Amygdala (tissue), 56 donors: ENCODE results near the gene DPH7.
"Not testable (repeated sequence)": the region's sequence is repeated elsewhere in the genome, so short reads cannot be mapped to it uniquely, and the experiment has no call there.

Experiments used
- DNase-seq, 56 donors: peaks; one replicate each; lab custom pipeline; 2025; lab: John Stamatoyannopoulos, UW

The DPH7 gene

DNA sequence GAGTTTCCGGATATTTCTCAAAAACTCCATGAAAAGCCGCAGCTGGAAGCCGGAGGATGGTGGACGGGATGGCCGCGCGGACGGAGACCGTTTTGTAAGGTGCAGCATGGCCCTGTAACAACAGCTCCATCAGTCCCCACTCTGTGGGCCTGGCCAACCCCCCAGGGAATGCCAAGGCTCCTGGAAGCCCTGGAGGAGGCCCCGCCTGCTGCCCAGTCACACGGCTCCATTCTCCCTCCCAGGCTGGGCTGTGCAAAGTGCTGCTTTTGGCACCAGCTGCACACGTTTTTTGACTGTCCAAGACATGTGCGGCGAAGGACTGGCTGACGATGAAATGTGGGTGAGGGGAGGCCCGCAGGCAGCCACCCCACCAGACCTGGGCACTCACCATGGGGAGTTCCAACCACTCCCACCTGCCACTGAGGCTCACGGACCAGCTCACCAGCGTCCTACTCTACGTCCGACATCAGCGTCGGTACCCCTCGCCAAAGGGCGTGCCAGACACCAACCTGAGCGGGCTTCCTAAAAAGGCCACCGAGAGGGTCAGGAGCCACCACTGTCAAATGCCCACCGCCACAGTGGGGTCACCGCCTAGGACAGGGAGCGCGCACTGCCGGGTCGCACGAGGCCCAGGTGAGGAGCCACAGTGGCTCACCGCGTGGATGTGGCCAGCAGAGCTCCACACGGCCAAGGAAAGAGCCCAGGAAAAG, 55.8 kb downstream of the DPH7 start:
- no peak for DNase-seq

GRCh38 chr9:137521405-137521985, 57.2 kb downstream of the DPH7 start:
- DNase-seq = peak in 1 of 56 donors; percentile 17

DNA sequence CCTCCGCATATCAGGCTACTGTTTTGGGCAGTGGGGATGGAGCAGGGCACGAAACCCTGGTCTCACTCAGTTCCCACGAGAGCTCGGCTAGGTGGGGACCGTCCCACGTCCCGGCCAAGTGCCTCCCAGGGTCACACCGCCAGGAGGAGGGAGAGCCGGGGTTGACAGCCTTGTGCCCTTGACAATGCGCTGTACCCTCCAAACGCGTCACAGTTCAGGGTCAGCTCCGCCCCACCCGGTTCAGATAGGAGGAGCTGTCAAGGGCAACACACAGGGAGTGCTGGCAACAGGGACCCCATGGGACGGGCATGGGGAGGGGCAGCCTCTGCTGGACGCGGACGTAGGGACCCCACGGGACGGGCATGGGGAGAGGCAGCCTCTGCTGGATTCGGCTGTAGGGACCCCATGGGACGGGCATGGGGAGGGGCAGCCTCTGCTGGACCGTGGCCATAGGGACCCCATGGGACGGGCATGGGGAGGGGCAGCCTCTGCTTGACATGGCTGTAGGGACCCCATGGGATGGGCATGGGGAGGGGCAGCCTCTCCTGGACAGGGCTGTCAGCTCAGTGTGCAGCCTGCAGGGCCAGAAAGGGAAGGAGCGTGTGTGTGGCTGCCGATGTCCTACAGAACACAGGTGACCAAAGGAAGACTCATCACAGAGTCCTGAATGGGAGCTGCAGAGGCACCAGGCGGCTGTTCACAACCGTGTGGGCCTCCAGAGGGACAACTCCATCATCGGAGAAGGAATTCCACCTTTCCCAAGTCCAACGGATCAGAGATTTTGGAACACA, 57.9 kb downstream of the DPH7 start:
- DNase-seq = no peak

DNA sequence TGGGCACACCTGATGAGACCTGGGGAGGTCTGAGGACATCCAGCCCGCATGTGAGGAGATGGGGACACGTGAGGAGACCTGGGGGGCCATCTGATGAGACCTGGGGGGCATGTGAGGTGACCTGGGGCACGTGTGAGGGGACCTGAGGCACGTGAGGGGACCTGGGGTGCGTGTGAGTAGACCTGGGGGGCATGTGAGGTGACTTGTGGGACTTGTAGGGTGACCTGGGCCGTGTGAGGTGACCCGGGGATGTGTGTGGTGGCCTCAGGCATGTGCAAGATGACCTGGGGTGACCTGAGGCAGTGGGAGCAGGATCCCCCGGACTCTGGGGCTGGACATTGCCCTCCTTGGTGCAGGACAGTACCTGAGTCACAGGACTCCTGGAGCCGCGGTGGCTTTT, 59.2 kb downstream of the DPH7 start:
- DNase-seq = no peak

DNA sequence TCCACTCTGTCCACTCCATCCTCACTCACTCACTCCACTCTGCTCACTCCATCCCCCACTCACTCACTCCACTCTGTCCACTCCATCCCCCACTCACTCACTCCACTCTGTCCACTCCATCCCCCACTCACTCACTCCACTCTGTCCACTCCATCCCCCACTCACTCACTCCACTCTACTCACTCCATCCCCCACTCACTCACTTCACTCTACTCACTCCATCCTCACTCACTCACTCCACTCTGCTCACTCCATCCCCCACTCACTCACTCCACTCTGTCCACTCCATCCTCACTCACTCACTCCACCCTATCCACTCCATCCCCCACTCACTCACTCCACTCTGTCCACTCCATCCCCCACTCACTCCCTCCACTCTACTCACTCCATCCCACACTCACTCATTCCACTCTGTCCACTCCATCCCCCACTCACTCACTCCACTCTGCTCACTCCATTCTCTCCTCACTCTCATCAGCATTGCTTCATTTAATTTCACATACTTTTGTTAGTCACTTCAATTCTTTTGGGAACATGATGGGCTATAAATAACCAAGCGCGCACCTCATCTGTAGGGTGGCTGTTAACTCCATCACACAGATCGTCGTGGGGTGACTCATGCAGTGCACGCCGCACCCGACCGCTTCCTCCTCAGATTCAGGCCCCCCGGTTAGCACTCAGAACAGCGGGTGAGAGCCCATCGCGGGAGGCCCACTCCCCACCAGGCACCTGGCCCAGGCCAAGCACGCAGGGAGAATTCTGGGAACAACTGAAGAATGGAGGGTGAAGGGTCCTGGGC, 59.9 kb downstream of the DPH7 start:
- peak in 1 of 56 donors; percentile 15 for DNase-seq

DNA sequence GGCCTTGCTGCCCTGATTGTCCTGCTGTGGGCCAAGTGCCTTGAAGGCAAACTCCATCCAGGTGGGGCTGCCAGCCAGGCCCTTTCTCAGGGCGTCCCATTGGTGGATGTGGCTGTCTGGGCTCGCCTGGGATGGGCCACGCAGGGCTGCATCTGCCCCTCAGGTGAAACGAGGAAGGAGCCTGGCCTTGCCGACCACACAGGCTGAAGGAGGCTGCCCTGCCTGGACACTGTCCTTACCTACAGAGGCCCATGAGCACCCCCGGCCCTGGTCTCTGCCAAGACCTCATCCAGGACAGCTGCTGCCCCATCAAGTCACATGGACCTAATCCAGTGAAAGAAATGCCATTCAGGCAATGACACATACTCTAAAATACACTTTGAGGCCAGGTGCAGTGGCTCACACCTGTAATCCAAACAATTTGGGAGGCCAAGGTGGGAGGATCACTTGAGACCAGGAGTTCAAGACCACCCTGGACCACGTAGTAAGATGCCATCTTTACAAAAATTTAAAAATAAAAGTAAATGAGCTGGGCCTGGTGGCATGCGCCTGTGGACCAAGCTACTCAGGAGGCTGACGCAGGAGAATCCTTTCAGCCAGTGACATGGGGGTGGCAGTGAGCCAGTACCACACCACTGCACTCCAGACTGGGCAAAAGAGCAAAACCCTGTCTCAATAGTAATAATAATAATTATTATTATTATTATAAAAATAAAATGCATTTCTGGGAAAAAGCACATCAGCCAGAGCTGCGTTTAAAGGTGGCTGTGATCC, 62.4 kb downstream of the DPH7 start:
- DNase-seq = no peak

DNA sequence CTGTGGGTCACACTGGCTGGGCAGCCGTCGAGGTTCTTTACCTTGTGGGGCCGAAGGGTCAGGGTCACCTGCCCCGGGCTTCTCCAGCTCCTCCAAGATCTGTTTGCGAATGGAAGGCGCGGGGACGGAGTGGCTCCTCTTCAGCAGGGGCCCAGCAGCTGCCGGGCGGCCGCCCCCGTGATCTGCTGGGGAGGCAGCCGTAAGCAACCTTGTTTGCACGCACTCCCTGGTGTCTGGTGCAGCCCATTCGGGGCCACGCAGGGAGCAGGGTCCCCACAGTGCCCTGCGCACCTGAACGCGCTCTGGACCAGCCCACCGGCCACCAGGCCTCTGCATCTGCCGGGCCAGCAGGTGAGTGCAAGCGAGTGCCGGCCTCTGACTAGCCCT, 63.4 kb downstream of the DPH7 start:
- no peak for DNase-seq

- DNase-seq = no peak
These were observed 63.9 kb downstream of the DPH7 start for GRCh38 chr9:137514691-137515337.

DNA sequence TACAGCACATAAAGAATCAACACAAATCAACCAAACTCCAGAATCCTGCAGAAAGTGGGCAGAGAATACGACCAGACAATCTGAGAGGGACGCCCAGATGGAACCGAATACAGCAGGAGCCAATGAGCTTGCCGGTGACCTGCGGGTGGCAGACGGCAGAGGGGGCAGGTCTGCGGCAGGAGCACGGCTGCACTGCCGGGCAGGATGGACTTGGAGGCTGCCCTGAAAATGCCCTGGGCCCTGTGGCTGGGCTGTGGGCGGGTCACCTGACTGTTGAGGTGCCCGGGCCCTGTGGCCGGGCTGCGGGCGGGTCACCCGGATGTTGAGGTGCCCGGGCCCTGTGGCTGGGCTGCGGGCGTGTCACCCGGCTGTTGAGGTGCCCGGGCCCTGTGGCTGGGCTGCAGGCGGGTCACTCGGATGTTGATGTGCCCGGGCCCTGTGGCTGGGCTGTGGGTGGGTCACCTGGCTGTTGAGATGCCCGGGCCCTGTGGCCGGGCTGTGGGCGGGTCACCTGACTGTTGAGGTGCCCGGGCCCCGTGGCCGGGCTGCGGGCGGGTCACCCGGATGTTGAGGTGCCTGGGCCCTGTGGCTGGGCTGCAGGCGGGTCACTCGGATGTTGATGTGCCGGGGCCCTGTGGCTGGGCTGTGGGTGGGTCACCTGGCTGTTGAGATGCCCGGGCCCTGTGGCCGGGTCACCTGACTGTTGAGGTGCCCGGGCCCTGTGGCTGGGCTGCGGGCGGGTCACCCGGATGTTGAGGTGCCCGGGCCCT, 64.7 kb downstream of the DPH7 start:
- not testable (repeated sequence) for DNase-seq

- not testable (repeated sequence) for DNase-seq
These were observed 65.6 kb downstream of the DPH7 start for GRCh38 chr9:137513136-137513535.

DNA sequence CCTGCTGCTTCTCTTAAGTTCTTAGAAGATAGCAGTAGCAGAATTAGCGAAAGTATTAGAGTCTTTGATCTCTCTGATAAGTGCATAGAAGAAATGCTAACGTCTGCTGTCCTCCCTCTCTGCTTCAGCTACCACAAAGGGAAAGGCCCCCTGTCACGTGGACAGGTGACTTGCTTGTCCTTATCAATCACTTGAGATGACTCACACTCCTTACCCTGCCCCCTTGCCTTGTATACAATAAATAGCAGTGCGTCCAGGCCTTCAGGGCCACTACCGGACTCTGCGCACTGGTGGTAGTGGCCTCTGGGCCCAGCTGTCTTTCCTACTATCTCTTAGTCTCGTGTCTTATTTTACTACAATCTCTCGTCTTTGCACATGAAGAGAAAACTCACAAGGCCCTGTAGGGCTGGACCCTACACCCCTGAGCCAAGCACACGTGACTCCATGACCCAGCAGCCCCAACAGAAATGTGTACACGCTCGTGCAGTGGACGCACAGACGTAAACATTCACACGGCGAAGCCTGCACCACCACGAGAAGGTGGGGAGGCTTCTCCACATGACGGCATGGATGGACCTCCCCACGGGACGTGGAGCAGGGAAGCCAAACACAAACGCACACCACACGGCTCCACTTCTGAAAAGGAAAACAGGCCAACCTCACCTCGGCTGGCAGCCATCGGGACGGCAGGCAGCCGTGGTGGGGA, 66.8 kb downstream of the DPH7 start:
- no peak for DNase-seq

GRCh38 chr9:137511126-137511525, 67.6 kb downstream of the DPH7 start:
- not testable (repeated sequence) for DNase-seq

GRCh38 chr9:137509198-137509597, 69.5 kb downstream of the DPH7 start:
- DNase-seq = no peak

GRCh38 chr9:137506702-137507171, 72.0 kb downstream of the DPH7 start:
- DNase-seq = no peak

GRCh38 chr9:137506274-137506673, 72.5 kb downstream of the DPH7 start:
- DNase-seq = no peak

GRCh38 chr9:137505421-137506140, 73.1 kb downstream of the DPH7 start:
- DNase-seq = no peak
